Choroid plexus epithelial cell (primary cell): ENCODE measurements around the gene TBC1D5.

Experiments used
- DNase-seq: peaks from one replicate; pipeline ENCODE4 v3.0.0-alpha.2; 2010; ENCODE audit warnings: low read depth
- H3K4me3 ChIP-seq: 2 replicates; pipeline ENCODE4 v1.5.1; 2011; ENCODE audit warnings: low read depth, mild to moderate bottlenecking, control low read depth, low read length, moderate library complexity
- CTCF ChIP-seq: conservative IDR thresholded peaks from 2 replicates; pipeline ENCODE4 v1.5.1; 2011; ENCODE audit warnings: low read depth, mild to moderate bottlenecking, control low read depth, inconsistent platforms, low read length, moderate library complexity

TBC1D5 gene

GRCh38 chr3:17181413-17181907 lies 561.0 kb downstream of the TBC1D5 start:
- no peak for TF ChIP-seq CTCF
- DNase-seq: no peak
- no peak overlapping the region for H3K4me3 ChIP-seq

- H3K4me3 ChIP-seq: no peak overlapping the region
- TF ChIP-seq CTCF: no peak
- DNase-seq: peak; percentile 20
Measured at GRCh38 chr3:17179381-17180205, 562.8 kb downstream of the TBC1D5 start.

GRCh38 chr3:17176757-17177156 lies 565.7 kb downstream of the TBC1D5 start:
- H3K4me3 ChIP-seq: no peak overlapping the region
- TF ChIP-seq CTCF: peak; percentile 31
- no peak for DNase-seq

GRCh38 chr3:17175187-17175807 lies 567.1 kb downstream of the TBC1D5 start:
- H3K4me3 ChIP-seq: no peak overlapping the region
- DNase-seq: peak; percentile 88
- TF ChIP-seq CTCF: no peak

GRCh38 chr3:17166369-17166768 lies 576.1 kb downstream of the TBC1D5 start:
- peak; percentile 7 for TF ChIP-seq CTCF

GRCh38 chr3:17162116-17162515 lies 580.3 kb downstream of the TBC1D5 start:
- H3K4me3 ChIP-seq: no peak overlapping the region
- TF ChIP-seq CTCF: no peak
- DNase-seq: no peak

More at GRCh38 chr3:17166369-17166768, 576.1 kb downstream of the TBC1D5 start:
- no peak for DNase-seq
- H3K4me3 ChIP-seq: no peak overlapping the region

GRCh38 chr3:17160597-17160996 lies 581.8 kb downstream of the TBC1D5 start:
- no peak for DNase-seq
- H3K4me3 ChIP-seq: no peak overlapping the region
- TF ChIP-seq CTCF: no peak
